ENCODE data around the gene KCND1.

- TF ChIP-seq CTCF (conservative IDR thresholded peaks at IDR 0.05; ENCODE audit: low read length) (no peak), EZH2phosphoT487 (IDR thresholded peaks at IDR 0.05; ENCODE audit: borderline replicate concordance, low read depth, low read length) (no peak)
Observed at GRCh38 chrX:48957827-48958634, 13.6 kb downstream of the KCND1 start.
